ENCODE results near the gene FYN.

The FYN gene

DNA sequence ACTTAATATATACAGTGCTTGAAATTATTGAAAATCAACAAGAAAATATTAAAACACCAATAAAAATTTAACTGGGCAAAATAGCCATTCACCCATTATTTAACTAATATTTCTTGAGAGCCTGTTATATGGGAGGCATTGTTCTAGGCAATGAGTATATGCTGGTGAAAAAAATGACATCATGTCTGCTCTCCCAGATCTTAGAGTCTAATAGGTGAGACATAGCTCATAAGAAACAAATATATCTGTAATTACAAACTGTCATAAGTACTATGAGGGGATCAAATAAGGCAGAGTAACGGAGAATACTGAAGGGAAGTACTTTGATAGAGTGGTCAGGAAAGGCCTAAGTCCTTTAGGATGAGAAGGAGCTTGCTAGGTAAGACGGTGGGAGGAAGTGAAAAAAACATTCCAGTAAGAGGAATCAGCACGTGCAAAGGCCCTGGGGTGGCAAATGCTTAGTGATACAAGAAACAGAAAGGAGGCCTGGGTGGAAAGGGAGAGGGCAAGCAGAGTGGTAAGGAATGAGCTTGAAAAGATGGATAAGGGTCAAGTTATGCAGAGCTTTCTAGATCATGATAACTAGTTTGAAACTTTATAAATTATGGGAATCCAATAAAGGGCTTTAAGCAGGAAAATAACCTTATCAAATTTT lies 12.2 kb upstream of the FYN start:
- no peak for DNase-seq (ENCODE audit: low read depth, low spot score)
- no peak overlapping the region for H3K4me3 ChIP-seq (ENCODE audit: low read depth, low read length)
- TF ChIP-seq CTCF (IDR thresholded peaks at IDR 0.05; ENCODE audit: insufficient read depth, low read length, missing control alignments), result no peak
- CTCF ChIA-PET, result no interaction called here
- POLR2A ChIA-PET, result no interaction called here

GRCh38 chr6:111884068-111884467 lies 10.8 kb upstream of the FYN start:
- POLR2A ChIA-PET, result no interaction called here
- H3K4me3 ChIP-seq (ENCODE audit: low read depth, low read length), result no peak overlapping the region
- CTCF ChIA-PET, result no interaction called here
- DNase-seq (ENCODE audit: low read depth, low spot score), result no peak
- no peak for TF ChIP-seq CTCF (IDR thresholded peaks at IDR 0.05; ENCODE audit: insufficient read depth, low read length, missing control alignments)

DNA sequence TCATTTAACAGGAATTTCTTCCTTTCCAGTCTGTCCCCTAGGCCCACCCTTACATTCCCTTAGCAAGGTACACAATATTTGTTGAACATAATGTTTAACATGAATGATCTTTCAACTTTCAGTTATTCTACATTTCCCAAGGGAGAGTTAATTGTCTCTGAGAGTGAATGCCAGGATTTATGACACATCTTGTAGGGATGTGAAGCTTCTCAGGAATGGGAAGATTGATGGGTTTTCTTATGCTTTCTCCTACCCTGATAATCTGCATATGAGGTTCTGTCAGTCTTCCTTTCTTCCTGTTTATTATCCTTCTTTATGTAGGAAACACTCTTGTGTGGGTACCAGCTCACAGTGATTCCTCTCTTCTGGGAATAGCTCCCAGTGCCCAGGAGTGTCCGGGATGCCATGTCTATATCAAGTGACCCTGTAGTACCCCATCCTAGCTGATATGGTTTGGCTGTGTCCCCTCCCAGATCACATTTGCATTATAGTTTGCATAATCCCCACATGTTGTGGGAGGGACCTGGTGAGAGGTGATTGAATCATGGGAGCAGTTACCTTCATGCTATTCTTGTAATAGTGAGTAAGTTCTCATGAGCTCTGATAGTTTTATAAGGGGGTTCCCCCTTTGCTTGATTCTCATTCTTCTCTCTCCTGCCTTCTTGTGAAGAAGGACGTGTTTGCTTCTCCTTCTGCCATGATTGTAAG lies 7.1 kb upstream of the FYN start:
- POLR2A ChIA-PET, result no interaction called here
- CTCF ChIA-PET, result interaction anchor here (1.0 to 1.8 kb wide), 3 partner anchors 9 to 116 kb away, joined by 3 to 5 read pairs (median 3); no protein-coding TSS in a partner anchor
- TF ChIP-seq CTCF (IDR thresholded peaks at IDR 0.05; ENCODE audit: insufficient read depth, low read length, missing control alignments), result no peak
- no peak overlapping the region for H3K4me3 ChIP-seq (ENCODE audit: low read depth, low read length)
- no peak for DNase-seq (ENCODE audit: low read depth, low spot score)

GRCh38 chr6:111875741-111876140 lies 2.5 kb upstream of the FYN start:
- CTCF ChIA-PET, result interaction anchor here (0.7 to 1.6 kb wide), 3 partner anchors 8 to 169 kb away, joined by 3 to 4 read pairs (median 4); no protein-coding TSS in a partner anchor
- H3K4me3 ChIP-seq (ENCODE audit: low read depth, low read length), result no peak overlapping the region
- POLR2A ChIA-PET, result no interaction called here
- no peak for TF ChIP-seq CTCF (IDR thresholded peaks at IDR 0.05; ENCODE audit: insufficient read depth, low read length, missing control alignments)
- DNase-seq (ENCODE audit: low read depth, low spot score), result no peak

DNA sequence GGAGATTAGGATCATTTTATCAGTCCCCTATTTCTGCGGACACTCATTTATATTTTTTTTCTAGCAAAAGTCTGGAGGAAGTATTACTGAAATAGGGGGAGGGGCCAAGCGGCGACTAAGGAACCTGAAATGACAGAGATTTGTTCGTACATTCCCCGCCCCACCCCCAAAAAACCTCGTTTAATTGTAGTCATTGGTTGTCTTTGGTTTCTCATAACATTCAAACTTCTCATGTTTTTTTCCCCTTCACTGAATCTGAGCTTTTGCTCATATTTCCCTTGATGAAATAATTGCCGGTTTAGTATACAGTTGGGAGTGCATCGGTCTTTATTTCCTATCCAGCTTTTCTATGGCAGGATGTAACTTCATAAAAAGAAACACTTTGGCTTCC lies 768 bp upstream of the FYN start:
- H3K4me3 ChIP-seq (ENCODE audit: low read depth, low read length), result peak overlapping the region; percentile 83
- CTCF ChIA-PET, result interaction anchor here (1.1 to 1.2 kb wide), 2 partner anchors 10 to 21 kb away, joined by 4 read pairs; no protein-coding TSS in a partner anchor
- POLR2A ChIA-PET, result interaction anchor here (1.1 kb wide), 2 partner anchors 56 to 99 kb away, joined by 3 to 8 read pairs; no protein-coding TSS in a partner anchor
- DNase-seq (ENCODE audit: low read depth, low spot score), result no peak
- no peak for TF ChIP-seq CTCF (IDR thresholded peaks at IDR 0.05; ENCODE audit: insufficient read depth, low read length, missing control alignments)
